B cell (primary cell): ENCODE data around the gene AKT3.

Experiments used
- CTCF ChIP-seq: fragments of 200-600 bp; IDR thresholded peaks from one replicate; pipeline ENCODE4 v1.8.0; 2022; ENCODE audit warnings: antibody characterized with exemption, mild to moderate bottlenecking
- EZH2 ChIP-seq: IDR thresholded peaks from 2 replicates; pipeline ENCODE4 v1.6.1; 2012; ENCODE audit warnings: borderline replicate concordance, low read depth, mild to moderate bottlenecking, moderate library complexity, low read length; ENCODE audit not compliant: insufficient read depth, poor library complexity, severe bottlenecking

DNA sequence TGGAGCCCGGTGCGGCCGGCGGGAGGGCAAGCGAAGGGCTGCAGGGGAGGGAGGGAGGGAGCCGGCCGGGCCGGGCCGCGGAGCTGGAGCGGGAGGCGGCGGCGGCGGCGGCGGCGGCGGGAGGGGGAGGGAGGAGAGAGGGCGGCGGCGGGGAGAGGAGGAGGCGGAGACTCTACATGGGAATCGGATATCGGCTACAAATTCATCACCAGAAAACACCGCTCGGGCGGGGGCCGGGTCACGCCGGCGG, at the start of gene AKT3:
- TF ChIP-seq CTCF (no peak), EZH2 (no peak)
